Neural cell (in vitro differentiated cells): Measurements from ENCODE around the gene BMP2K.

ENCODE experiments used
- EP300 ChIP-seq: fragments of 450-650 bp; conservative IDR thresholded peaks from 2 replicates; pipeline ENCODE4 v1.6.1; 2014; ENCODE audit warnings: antibody characterized with exemption, mild to moderate bottlenecking, moderate library complexity; ENCODE audit not compliant: poor library complexity, severe bottlenecking
- EZH2 ChIP-seq: fragments of 200-600, 300-800 bp; shearing (Covaris generic), sonication (generic); IDR thresholded peaks from 2 replicates; pipeline ENCODE4 v1.6.1; 2014; ENCODE audit warnings: antibody characterized with exemption, low read length, borderline replicate concordance, mild to moderate bottlenecking; ENCODE audit not compliant: insufficient read depth, poor library complexity, severe bottlenecking
- MXI1 ChIP-seq: fragments of 450-650 bp; conservative IDR thresholded peaks from 2 replicates; pipeline ENCODE4 v1.6.1; 2014; ENCODE audit warnings: antibody characterized with exemption, mild to moderate bottlenecking; ENCODE audit not compliant: poor library complexity, severe bottlenecking
- POLR2AphosphoS5 ChIP-seq: IDR thresholded peaks from 2 replicates; pipeline ENCODE4 v1.6.1; 2012
- RAD21 ChIP-seq: fragments of 450-650 bp; conservative IDR thresholded peaks from 2 replicates; pipeline ENCODE4 v1.6.1; 2014; ENCODE audit warnings: antibody characterized with exemption, mild to moderate bottlenecking, moderate library complexity
- SMC3 ChIP-seq: fragments of 450-650 bp; conservative IDR thresholded peaks from 2 replicates; pipeline ENCODE4 v1.6.1; 2014; ENCODE audit warnings: antibody characterized with exemption, mild to moderate bottlenecking, moderate library complexity; ENCODE audit not compliant: poor library complexity
- TAF1 ChIP-seq: IDR thresholded peaks from 2 replicates; pipeline ENCODE4 v1.6.1; 2012; ENCODE audit warnings: low read depth
- TF ChIP-seq, protein P1 (sequence below): fragments of 450-650 bp; IDR thresholded peaks from 2 replicates; pipeline ENCODE4 v1.5.1; 2014; ENCODE audit warnings: antibody characterized with exemption, mild to moderate bottlenecking, moderate library complexity; ENCODE audit not compliant: poor library complexity, severe bottlenecking

DNA sequence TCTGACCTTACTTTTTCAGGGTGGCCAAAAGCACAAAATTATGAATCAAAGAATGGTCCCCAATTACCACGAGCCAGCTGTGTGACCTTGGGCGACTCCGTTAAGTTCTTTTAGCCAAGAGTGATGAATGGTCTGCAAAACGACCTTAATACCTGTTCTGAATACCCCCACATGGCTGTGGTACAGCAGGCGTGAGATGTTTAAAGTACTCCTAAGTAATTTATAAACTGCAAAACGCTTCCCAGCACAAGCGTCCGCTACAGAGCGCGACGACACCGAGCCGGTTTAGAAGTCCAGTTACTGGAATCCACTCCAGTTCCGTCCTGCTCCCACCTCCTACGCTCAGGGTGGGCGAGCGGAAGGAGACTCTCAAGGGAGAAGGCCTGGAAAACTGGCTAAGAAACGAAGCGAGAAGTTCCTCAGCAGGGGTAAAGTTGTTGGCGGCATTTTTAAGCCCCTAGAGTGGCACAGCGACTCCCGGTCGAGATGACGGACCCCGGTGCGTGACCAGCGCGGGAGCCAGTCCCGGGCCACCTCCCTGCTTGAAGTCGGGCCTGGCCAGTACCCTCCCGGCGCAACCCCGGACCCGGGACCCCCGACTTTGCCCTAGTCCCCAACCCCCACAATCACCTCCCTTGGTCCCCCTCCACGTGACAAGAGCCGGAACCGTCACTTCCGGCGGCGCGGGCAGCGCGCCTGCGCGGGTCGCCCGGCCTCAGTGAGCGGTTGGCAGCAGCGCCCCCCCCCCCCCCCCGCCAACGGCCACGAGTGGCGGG is 659 bp upstream of the BMP2K start:
- TF ChIP-seq, protein P1, sequence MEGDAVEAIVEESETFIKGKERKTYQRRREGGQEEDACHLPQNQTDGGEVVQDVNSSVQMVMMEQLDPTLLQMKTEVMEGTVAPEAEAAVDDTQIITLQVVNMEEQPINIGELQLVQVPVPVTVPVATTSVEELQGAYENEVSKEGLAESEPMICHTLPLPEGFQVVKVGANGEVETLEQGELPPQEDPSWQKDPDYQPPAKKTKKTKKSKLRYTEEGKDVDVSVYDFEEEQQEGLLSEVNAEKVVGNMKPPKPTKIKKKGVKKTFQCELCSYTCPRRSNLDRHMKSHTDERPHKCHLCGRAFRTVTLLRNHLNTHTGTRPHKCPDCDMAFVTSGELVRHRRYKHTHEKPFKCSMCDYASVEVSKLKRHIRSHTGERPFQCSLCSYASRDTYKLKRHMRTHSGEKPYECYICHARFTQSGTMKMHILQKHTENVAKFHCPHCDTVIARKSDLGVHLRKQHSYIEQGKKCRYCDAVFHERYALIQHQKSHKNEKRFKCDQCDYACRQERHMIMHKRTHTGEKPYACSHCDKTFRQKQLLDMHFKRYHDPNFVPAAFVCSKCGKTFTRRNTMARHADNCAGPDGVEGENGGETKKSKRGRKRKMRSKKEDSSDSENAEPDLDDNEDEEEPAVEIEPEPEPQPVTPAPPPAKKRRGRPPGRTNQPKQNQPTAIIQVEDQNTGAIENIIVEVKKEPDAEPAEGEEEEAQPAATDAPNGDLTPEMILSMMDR = no peak
- no peak for TF ChIP-seq TAF1
- no peak for TF ChIP-seq EZH2
- peak; percentile 44 for TF ChIP-seq SMC3
- TF ChIP-seq EP300 = peak; percentile 56
- TF ChIP-seq POLR2AphosphoS5 = no peak
- peak; percentile 85 for TF ChIP-seq MXI1
- peak; percentile 46 for TF ChIP-seq RAD21
